Adrenal gland (tissue), 5 donors: ENCODE measurements around the gene SLC44A2.

Source experiments
- POLR2A ChIP-seq, 2 donors: fragments of 450-650 bp; IDR thresholded peaks; one replicate each; pipeline ENCODE4 v1.6.1; 2017; ENCODE audit warnings: antibody characterized with exemption in 2 of 2, mild to moderate bottlenecking in 2 of 2, moderate library complexity in 1 of 2
- TF ChIP-seq, protein P1 (sequence below), 6 experiments: fragments of 450-650 bp in 4 of 6; fragments of 200-600 bp in 2 of 6; sonication (generic) in 1 of 6; IDR thresholded peaks; 1 replicate in 5 of 6; 2 replicates in 1 of 6; pipeline versions ENCODE4 v1.5.1 to v1.8.0; 2016 to 2021; ENCODE audit warnings: antibody characterized with exemption in 6 of 6, mild to moderate bottlenecking in 2 of 6, moderate library complexity in 1 of 6
- donor health status: DM: no; HTN: no; CAD: no.

DNA sequence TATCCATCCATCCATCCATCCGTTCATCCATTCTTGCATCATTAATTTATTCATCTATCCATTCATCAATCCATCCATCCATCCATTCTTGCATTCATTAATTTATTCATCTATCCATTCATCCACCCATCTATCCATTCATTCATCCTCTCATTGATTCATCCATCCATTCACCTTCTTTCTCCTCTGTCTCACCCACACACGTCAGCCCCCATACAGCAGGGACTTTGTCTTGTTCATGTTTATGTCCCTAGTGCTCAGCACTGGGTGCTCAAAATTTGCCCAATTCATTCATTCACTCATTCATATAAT is 37.6 kb upstream of the SLC44A2 start:
- TF ChIP-seq, protein P1, sequence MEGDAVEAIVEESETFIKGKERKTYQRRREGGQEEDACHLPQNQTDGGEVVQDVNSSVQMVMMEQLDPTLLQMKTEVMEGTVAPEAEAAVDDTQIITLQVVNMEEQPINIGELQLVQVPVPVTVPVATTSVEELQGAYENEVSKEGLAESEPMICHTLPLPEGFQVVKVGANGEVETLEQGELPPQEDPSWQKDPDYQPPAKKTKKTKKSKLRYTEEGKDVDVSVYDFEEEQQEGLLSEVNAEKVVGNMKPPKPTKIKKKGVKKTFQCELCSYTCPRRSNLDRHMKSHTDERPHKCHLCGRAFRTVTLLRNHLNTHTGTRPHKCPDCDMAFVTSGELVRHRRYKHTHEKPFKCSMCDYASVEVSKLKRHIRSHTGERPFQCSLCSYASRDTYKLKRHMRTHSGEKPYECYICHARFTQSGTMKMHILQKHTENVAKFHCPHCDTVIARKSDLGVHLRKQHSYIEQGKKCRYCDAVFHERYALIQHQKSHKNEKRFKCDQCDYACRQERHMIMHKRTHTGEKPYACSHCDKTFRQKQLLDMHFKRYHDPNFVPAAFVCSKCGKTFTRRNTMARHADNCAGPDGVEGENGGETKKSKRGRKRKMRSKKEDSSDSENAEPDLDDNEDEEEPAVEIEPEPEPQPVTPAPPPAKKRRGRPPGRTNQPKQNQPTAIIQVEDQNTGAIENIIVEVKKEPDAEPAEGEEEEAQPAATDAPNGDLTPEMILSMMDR (IDR thresholded peaks at IDR 0.05), result no peak
- no peak for TF ChIP-seq POLR2A (IDR thresholded peaks at IDR 0.05)
